Raji (cell line): Measurements from ENCODE around the gene EIF6.

Experiments used
- POLR2A ChIP-seq: IDR thresholded peaks from 2 replicates; pipeline ENCODE4 v1.6.1; 2011; ENCODE audit warnings: low read depth, low read length, control low read depth; ENCODE audit not compliant: insufficient read depth

EIF6 gene

GRCh38 chr20:35284267-35284991 is at the start of gene EIF6:
Gene EIF6, minus strand, starts transcription at chr20:35284772. Its CDS starts 285 bp downstream, at chr20:35284487.
- TF ChIP-seq POLR2A, result peak; percentile 83

GRCh38 chr20:35333606-35334005 is 49.0 kb upstream of the EIF6 start:
- TF ChIP-seq POLR2A, result no peak

GRCh38 chr20:35332540-35333200 is 48.1 kb upstream of the EIF6 start:
- TF ChIP-seq POLR2A, result no peak

GRCh38 chr20:35329435-35330139 is 45.0 kb upstream of the EIF6 start:
- TF ChIP-seq POLR2A, result no peak

- no peak for TF ChIP-seq POLR2A
These were observed 44.1 kb upstream of the EIF6 start for GRCh38 chr20:35328689-35329088.

- TF ChIP-seq POLR2A, result no peak
These were observed 43.6 kb upstream of the EIF6 start for GRCh38 chr20:35328095-35328685.

- TF ChIP-seq POLR2A, result no peak
These were observed 42.8 kb upstream of the EIF6 start for GRCh38 chr20:35327074-35327976.

GRCh38 chr20:35326740-35327073 is 42.1 kb upstream of the EIF6 start:
- TF ChIP-seq POLR2A, result no peak

- no peak for TF ChIP-seq POLR2A
These were observed 41.6 kb upstream of the EIF6 start for GRCh38 chr20:35326021-35326739.

- TF ChIP-seq POLR2A, result no peak
These were observed 40.8 kb upstream of the EIF6 start for GRCh38 chr20:35325401-35325800.

GRCh38 chr20:35320396-35321126 is 36.0 kb upstream of the EIF6 start:
- TF ChIP-seq POLR2A, result no peak

GRCh38 chr20:35319871-35320197 is 35.3 kb upstream of the EIF6 start:
- no peak for TF ChIP-seq POLR2A

GRCh38 chr20:35319192-35319870 is 34.8 kb upstream of the EIF6 start:
- no peak for TF ChIP-seq POLR2A
